Mesendoderm (in vitro differentiated cells): ENCODE results near the gene CPA5.

ENCODE experiments used
- DNase-seq: peaks from one replicate; pipeline ENCODE4 v3.0.0; 2013
- H2AK5ac ChIP-seq: 2 replicates; pipeline ENCODE4 v1.6.1; 2013; ENCODE audit warnings: low read length, inconsistent platforms
- H2BK120ac ChIP-seq: 2 replicates; pipeline ENCODE4 v1.6.1; 2013; ENCODE audit warnings: low read depth, mild to moderate bottlenecking, low read length, moderate library complexity, mixed read lengths
- H2BK15ac ChIP-seq: replicated peaks from 2 replicates; pipeline ENCODE4 v1.6.1; 2013; ENCODE audit warnings: low read depth, mild to moderate bottlenecking, moderate library complexity
- H2BK5ac ChIP-seq: 2 replicates; pipeline ENCODE4 v1.6.1; 2013; ENCODE audit warnings: low read length, inconsistent platforms
- H3K18ac ChIP-seq: 2 replicates; pipeline ENCODE4 v1.6.1; 2013; ENCODE audit warnings: mild to moderate bottlenecking, low read length, mixed read lengths
- H3K23ac ChIP-seq: one replicate; pipeline ENCODE4 v1.6.1; 2013; ENCODE audit warnings: low read length
- H3K27ac ChIP-seq: 2 replicates; pipeline ENCODE4 v1.5.1; 2013; ENCODE audit warnings: low read depth, mild to moderate bottlenecking, inconsistent platforms, low read length, moderate library complexity
- H3K27me3 ChIP-seq: 2 replicates; pipeline ENCODE4 v1.6.1; 2013; ENCODE audit warnings: low read length, control low read depth, mild to moderate bottlenecking, inconsistent platforms; ENCODE audit not compliant: insufficient read depth, poor library complexity
- H3K36me3 ChIP-seq: 2 replicates; pipeline ENCODE4 v1.6.1; 2013; ENCODE audit warnings: low read length, inconsistent platforms; ENCODE audit not compliant: control insufficient read depth, insufficient read depth
- H3K4ac ChIP-seq: one replicate; pipeline ENCODE4 v1.6.1; 2013; ENCODE audit warnings: low read depth, mild to moderate bottlenecking, low read length, moderate library complexity
- H3K4me1 ChIP-seq: 2 replicates; pipeline ENCODE4 v1.6.1; 2013; ENCODE audit warnings: low read depth, low read length, inconsistent platforms; ENCODE audit not compliant: control insufficient read depth
- H3K4me2 ChIP-seq: 2 replicates; pipeline ENCODE4 v1.6.1; 2013; ENCODE audit warnings: low read length
- H3K4me3 ChIP-seq: 2 replicates; pipeline ENCODE4 v1.5.1; 2013; ENCODE audit warnings: mild to moderate bottlenecking, low read length
- H3K56ac ChIP-seq: one replicate; pipeline ENCODE4 v1.6.1; 2013; ENCODE audit warnings: low read length
- H3K79me1 ChIP-seq: 2 replicates; pipeline ENCODE4 v1.6.1; 2013; ENCODE audit warnings: low read length, inconsistent platforms
- H3K79me2 ChIP-seq: 2 replicates; pipeline ENCODE4 v1.6.1; 2013; ENCODE audit warnings: mild to moderate bottlenecking, low read length; ENCODE audit not compliant: control insufficient read depth, insufficient read depth
- H3K9ac ChIP-seq: 2 replicates; pipeline ENCODE4 v1.6.1; 2013; ENCODE audit warnings: low read length, inconsistent platforms
- H4K5ac ChIP-seq: one replicate; pipeline ENCODE4 v1.6.1; 2013; ENCODE audit warnings: low read length
- H4K8ac ChIP-seq: one replicate; pipeline ENCODE4 v1.6.1; 2013; ENCODE audit warnings: low read depth, mild to moderate bottlenecking, control low read depth, low read length, moderate library complexity
- WGBS: extraction: QIAGEN DNeasy Blood & Tissue Kit; methylation state at CpG from one replicate; pipeline ENCODE4 v1.1.7; 2013; ENCODE audit warnings: low lambda C conversion rate, missing lambda C conversion rate; ENCODE audit not compliant: insufficient coverage; ENCODE audit errors: extremely low coverage; 5-methylcytosine and 5-hydroxymethylcytosine counted together

CPA5 gene

DNA sequence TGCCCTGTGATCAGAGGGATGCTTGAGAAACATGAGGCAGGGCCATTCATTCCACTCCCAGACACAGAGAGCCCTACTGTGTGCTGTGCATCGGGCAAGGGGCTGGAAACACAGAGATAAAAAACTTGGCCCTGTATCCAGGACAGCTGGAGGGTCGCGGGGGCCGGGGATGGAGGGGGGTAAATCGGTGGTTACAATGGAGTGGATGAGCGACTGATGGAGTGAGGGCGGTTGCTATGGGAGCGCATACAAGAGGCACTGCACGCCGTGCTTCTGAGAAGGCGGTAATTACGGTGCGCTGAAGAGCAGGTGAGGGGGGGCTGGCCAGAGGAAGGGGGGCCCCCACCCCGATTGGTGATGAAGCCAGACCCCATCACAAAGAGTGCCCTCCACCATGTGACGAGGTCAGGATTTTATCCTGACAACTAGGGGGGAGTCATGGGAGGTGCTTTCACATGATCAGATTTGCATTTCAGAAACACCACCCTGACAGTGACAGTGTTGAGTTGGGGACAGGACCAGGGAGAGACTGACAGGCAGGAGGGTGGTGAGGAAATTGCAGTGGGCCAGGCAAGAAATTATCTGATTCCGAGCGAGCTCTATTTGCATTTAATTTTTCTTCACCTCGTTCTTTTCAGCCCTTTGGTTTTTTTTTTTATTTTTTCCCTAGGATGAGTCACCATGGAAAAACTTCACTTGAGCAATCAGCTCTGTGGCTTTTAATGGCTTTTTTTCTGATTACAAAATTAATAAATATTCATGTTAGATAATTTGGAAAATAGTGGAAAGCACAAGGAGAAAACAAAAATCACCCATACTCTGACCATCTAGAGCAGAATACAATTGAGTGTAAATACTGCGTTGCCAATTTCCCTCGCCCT, 7.8 kb downstream of the CPA5 start:
- no peak overlapping the region for H2BK5ac ChIP-seq
- no peak overlapping the region for H3K4me2 ChIP-seq
- no peaks in the 10 kb centered on the region for H3K27me3 ChIP-seq
- no peak overlapping the region for H3K4ac ChIP-seq
- no peak overlapping the region for H2AK5ac ChIP-seq
- H3K4me1 ChIP-seq, result peaks cover 11% of the 10 kb centered on the region
- no CpG with 5 or more reads among the region's 20 CpGs for whole genome bisulfite sequencing
- H3K9ac ChIP-seq, result no peak overlapping the region
- no peak overlapping the region for H3K4me3 ChIP-seq
- H2BK120ac ChIP-seq, result no peak overlapping the region
- H4K8ac ChIP-seq, result no peak overlapping the region
- no peak overlapping the region for H3K56ac ChIP-seq
- no peak overlapping the region for H3K23ac ChIP-seq
- no peaks in the 10 kb centered on the region for H3K36me3 ChIP-seq
- H3K79me1 ChIP-seq, result no peaks in the 10 kb centered on the region
- H2BK15ac ChIP-seq, result no peak overlapping the region
- no peak overlapping the region for H4K5ac ChIP-seq
- no peaks in the 10 kb centered on the region for H3K79me2 ChIP-seq
- no peak for DNase-seq
- no peak overlapping the region for H3K18ac ChIP-seq
- no peak overlapping the region for H3K27ac ChIP-seq

DNA sequence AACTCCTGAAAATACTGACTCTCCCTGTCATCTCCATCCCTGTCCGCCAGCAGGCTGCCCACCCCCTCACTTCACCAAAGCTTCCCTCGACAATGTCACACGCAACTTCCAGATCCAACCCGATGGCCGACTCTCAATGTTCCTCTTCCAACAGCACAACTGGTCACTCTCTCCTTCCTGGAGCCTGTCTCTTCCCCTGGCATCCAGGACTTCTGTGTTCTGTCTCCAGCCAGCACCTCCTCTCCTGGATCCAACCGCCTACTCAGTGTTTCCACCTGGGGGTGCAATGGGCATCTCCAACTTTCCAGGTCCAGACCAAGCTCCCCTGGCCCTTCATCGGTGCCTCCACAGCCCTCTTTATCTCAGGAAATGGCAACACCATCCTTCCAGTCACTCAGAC, 8.6 kb downstream of the CPA5 start:
- no peaks in the 10 kb centered on the region for H3K79me2 ChIP-seq
- H3K4me1 ChIP-seq, result peaks cover 11% of the 10 kb centered on the region
- no peak overlapping the region for H3K18ac ChIP-seq
- peak; percentile 42 for DNase-seq
- no peak overlapping the region for H3K4me2 ChIP-seq
- no peak overlapping the region for H2BK15ac ChIP-seq
- no peaks in the 10 kb centered on the region for H3K36me3 ChIP-seq
- no peak overlapping the region for H2BK120ac ChIP-seq
- H3K23ac ChIP-seq, result no peak overlapping the region
- H4K8ac ChIP-seq, result no peak overlapping the region
- H3K9ac ChIP-seq, result no peak overlapping the region
- H3K27me3 ChIP-seq, result no peaks in the 10 kb centered on the region
- no peak overlapping the region for H3K4ac ChIP-seq
- no peak overlapping the region for H3K27ac ChIP-seq
- no CpG with 5 or more reads among the region's 7 CpGs for WGBS
- H3K79me1 ChIP-seq, result no peaks in the 10 kb centered on the region
- no peak overlapping the region for H3K4me3 ChIP-seq
- H2BK5ac ChIP-seq, result no peak overlapping the region
- H4K5ac ChIP-seq, result no peak overlapping the region
- no peak overlapping the region for H2AK5ac ChIP-seq
- H3K56ac ChIP-seq, result no peak overlapping the region

DNA sequence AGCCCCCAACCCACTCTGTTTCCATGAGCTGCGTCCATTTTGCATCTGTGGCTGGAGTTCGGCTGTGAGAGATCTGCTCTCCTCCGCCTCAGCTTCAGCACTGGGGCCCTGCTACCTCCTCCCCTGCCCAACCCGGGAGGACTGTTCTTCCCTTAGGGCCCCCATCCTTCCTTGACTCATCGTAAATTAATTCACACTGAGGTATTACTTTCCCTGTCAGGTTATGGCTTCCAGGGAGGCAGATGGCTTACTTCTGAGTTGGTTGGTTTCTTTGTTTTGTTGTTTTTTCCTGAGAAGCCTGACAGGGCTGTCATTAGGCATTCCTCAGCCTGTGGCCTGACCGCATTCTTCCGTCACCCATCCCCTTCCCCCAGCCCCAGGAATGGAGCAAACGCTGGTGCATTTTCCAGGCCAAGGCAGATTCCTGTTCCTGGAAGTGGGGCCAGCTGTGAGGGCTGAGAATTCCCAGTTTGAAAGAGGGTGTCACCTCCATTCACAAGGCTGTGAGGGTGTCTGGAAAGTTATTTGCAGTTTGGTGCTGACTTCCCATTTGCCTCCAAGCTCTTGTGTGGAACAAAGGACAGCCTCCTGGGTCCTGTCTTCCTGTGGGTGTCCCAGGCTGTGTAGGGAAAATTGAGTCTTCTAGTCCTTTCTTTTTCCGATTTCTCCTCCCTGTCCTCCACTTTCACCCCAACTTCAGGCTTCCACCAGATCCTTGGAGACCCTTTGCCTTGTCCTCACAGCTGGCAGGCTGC, 11.7 kb downstream of the CPA5 start:
- Histone ChIP-seq H4K5ac (peak overlapping the region; percentile 29), H4K8ac (no peak overlapping the region), H3K56ac (peak overlapping the region; percentile 77), H3K18ac (peak overlapping the region; percentile 46), H3K27me3 (no peaks in the 10 kb centered on the region), H3K36me3 (no peaks in the 10 kb centered on the region), H3K79me2 (no peaks in the 10 kb centered on the region), H3K23ac (no peak overlapping the region), H3K79me1 (no peaks in the 10 kb centered on the region), H3K4me2 (no peak overlapping the region), H3K9ac (peak overlapping the region; percentile 22), H2AK5ac (no peak overlapping the region), H3K4ac (no peak overlapping the region), H2BK5ac (peak overlapping the region; percentile 82), H2BK120ac (peak overlapping the region; percentile 55), H3K4me1 (peaks cover 6% of the 10 kb centered on the region), H3K4me3 (no peak overlapping the region), H2BK15ac (no peak overlapping the region), H3K27ac (peak overlapping the region; percentile 92)
- no CpG with 5 or more reads among the region's 9 CpGs for WGBS
- peak; percentile 99 for DNase-seq

DNA sequence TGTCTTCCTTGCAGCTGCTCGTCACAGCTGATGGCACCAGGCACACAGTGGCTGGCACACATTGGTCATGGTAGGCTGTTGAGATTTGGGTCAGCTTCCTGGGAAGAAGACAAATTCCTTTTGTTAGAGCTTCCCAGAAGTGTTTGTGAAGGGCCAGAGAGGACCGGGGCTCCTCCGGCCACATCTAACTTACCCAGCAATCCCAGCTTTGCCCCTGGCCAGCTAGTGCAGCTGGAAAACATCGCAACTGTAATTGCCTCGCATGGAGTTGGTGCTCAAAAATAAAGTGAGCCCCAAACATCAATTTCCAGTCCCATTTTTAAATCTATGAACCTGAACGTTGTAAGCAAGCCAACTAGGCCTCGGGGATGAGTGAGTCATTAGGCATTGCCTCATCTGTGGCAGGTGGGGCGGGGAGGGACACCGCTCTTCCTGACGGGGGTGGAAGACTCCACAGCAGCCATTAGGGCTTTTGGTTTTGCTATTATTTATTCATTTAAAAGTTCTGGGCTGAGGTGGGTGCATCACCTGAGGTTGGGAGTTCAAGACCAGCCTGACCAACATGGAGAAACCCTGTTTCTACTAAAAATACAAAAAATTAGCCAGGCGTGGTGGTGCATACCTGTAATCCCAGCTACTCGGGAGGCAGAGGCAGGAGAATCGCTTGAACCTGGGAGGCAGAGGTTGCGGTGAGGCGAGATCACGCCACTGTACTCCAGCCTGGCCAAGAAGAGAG, 12.4 kb downstream of the CPA5 start:
- DNase-seq, result peak; percentile 64
- Histone ChIP-seq H3K4me1 (peaks cover 6% of the 10 kb centered on the region), H2BK120ac (peak overlapping the region; percentile 55), H3K79me2 (no peaks in the 10 kb centered on the region), H3K36me3 (no peaks in the 10 kb centered on the region), H3K4me2 (no peak overlapping the region), H3K79me1 (no peaks in the 10 kb centered on the region), H4K5ac (peak overlapping the region; percentile 29), H3K18ac (peak overlapping the region; percentile 46), H2AK5ac (no peak overlapping the region), H3K56ac (peak overlapping the region; percentile 77), H3K4ac (no peak overlapping the region), H3K27me3 (no peaks in the 10 kb centered on the region), H3K4me3 (no peak overlapping the region), H3K27ac (peak overlapping the region; percentile 92), H2BK15ac (no peak overlapping the region), H4K8ac (no peak overlapping the region), H3K9ac (peak overlapping the region; percentile 22), H3K23ac (no peak overlapping the region), H2BK5ac (peak overlapping the region; percentile 82)
- no CpG with 5 or more reads among the region's 16 CpGs for WGBS

DNA sequence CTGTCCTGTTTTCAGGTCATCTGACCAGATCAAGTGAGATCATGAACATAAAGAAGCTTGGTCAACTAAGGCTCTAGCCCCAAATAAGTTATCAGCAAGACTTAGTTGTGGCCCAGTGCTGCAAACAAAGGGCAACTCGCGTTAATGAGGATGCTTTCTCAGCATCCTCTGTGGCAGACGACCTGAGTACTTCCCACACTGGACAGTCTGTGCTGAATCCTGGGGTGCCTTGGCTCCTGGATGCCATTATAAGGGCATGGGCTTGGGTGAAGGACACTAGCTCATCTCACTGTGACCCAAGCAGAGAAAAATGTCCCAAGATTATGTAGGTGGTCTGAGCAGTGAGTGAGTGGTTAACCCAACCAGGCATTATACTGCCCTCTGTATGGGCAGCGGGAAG, 13.9 kb downstream of the CPA5 start:
- no CpG with 5 or more reads among the region's 4 CpGs for WGBS
- no peak for DNase-seq

More for the DNA sequence above, 13.9 kb downstream of the CPA5 start:
- Histone ChIP-seq H4K8ac (no peak overlapping the region), H2BK15ac (no peak overlapping the region), H3K18ac (no peak overlapping the region), H3K4me2 (no peak overlapping the region), H3K36me3 (no peaks in the 10 kb centered on the region), H3K4ac (no peak overlapping the region), H3K23ac (no peak overlapping the region), H3K4me1 (peaks cover 6% of the 10 kb centered on the region), H3K27me3 (no peaks in the 10 kb centered on the region), H2BK120ac (no peak overlapping the region), H2BK5ac (no peak overlapping the region), H4K5ac (no peak overlapping the region), H3K56ac (no peak overlapping the region), H2AK5ac (no peak overlapping the region), H3K79me1 (no peaks in the 10 kb centered on the region), H3K4me3 (no peak overlapping the region), H3K27ac (no peak overlapping the region), H3K79me2 (no peaks in the 10 kb centered on the region), H3K9ac (no peak overlapping the region)
